K562 (cell line): ENCODE measurements around the gene KDM2B. TPM values are rescaled to one million over a fixed set of nuclear protein-coding genes. Genes with fewer than 3 reads are reported as not detected.

Experiments
- ATAC-seq: fragments of 200-7000 bp; cut with Tn5 transposase; 3 replicates; pipeline ENCODE4 v1.9.1; 2020; ENCODE audit warnings: moderate library complexity
- BruUV-seq: library from RNA; stranded (reverse); fragments of 400-500 nt; replicated peaks from 2 replicates; lab custom pipeline; 2021; lab: Mats Ljungman, UMichigan
- CTCF ChIA-PET: fragments of 300-600 bp; formaldehyde crosslinking; extraction: SDS; loops from one replicate; lab custom pipeline; 2021; ENCODE audit warnings: low intra/inter-chr PET ratio; lab: Yijun Ruan, JAX
- POLR2A ChIA-PET: fragments of 300-600, 350-650 bp; sonication (Branson Sonifier 250); formaldehyde crosslinking; extraction: SDS; loops from one replicate; lab custom pipeline; 2021; ENCODE audit warnings: antibody characterized with exemption, inconsistent platforms; lab: Yijun Ruan, JAX
- DNase-seq, 4 experiments: peaks; one replicate each; pipeline versions ENCODE4 v3.0.0 to v3.0.0-alpha.2; 2011 to 2018; ENCODE audit warnings: low spot score in 3 of 4, mixed read lengths in 3 of 4; ENCODE audit errors: extremely low read depth in 1 of 4
- FAIRE-seq: peaks from 2 replicates; lab custom pipeline; 2011; peaks lifted over from hg19 to GRCh38; lab: Jason Lieb, UNC
- H2AFZ ChIP-seq: 2 replicates; pipeline ENCODE4 v1.6.0; 2011; ENCODE audit warnings: low read depth, low read length, control low read depth, inconsistent platforms
- H3K27ac ChIP-seq: fragments of 200-600 bp; 3 replicates; pipeline ENCODE4 v1.8.0; 2011; ENCODE audit warnings: low read depth, mild to moderate bottlenecking, control low read depth, inconsistent platforms, low read length, moderate library complexity, mixed read lengths; ENCODE audit errors: extremely low read depth
- H3K27me3 ChIP-seq, 2 experiments: fragments of 300-600 bp in 1 of 2; 2 replicates in 1 of 2; 3 replicates in 1 of 2; pipeline versions ENCODE4 v1.6.0 to v1.8.0; 2011; ENCODE audit warnings: inconsistent platforms in 2 of 2, low read length in 2 of 2, mild to moderate bottlenecking in 1 of 2, mixed read lengths in 1 of 2, moderate library complexity in 1 of 2; ENCODE audit not compliant: control insufficient read depth in 2 of 2, insufficient read depth in 2 of 2
- H3K36me3 ChIP-seq: fragments of 300-600 bp; 3 replicates; pipeline ENCODE4 v1.8.0; 2011; ENCODE audit warnings: mild to moderate bottlenecking, low read length, inconsistent platforms; ENCODE audit not compliant: control insufficient read depth, insufficient read depth
- H3K4me1 ChIP-seq, 2 experiments: fragments of 200-600 bp in 1 of 2; replicated peaks in 1 of 2; 2 replicates in 1 of 2; 3 replicates in 1 of 2; pipeline versions ENCODE4 v1.5.1 to v1.8.0; 2011; ENCODE audit warnings: inconsistent platforms in 2 of 2, low read length in 2 of 2, mild to moderate bottlenecking in 1 of 2, mixed read lengths in 1 of 2, moderate library complexity in 1 of 2; ENCODE audit not compliant: control insufficient read depth in 2 of 2, insufficient read depth in 2 of 2
- H3K4me2 ChIP-seq: 2 replicates; pipeline ENCODE4 v1.6.1; 2011; ENCODE audit warnings: low read length, control low read depth, inconsistent platforms, mixed read lengths; ENCODE audit not compliant: insufficient read depth
- H3K4me3 ChIP-seq: fragments of 200-600 bp; sonication (generic), shearing (Covaris generic); 2 replicates; pipeline ENCODE4 v1.5.1; 2016; ENCODE audit warnings: control low read depth, inconsistent platforms
- H3K79me2 ChIP-seq: fragments of 200-600 bp; 3 replicates; pipeline ENCODE4 v1.8.0; 2011; ENCODE audit warnings: low read length, inconsistent platforms; ENCODE audit not compliant: control insufficient read depth, insufficient read depth
- H3K9ac ChIP-seq, 2 experiments: 2 replicates each; pipeline versions ENCODE4 v1.6.0 to v1.6.1; 2011; ENCODE audit warnings: low read depth in 2 of 2, low read length in 2 of 2, control low read depth in 1 of 2, inconsistent platforms in 1 of 2, mild to moderate bottlenecking in 1 of 2, mixed read lengths in 1 of 2; ENCODE audit not compliant: insufficient read depth in 1 of 2
- H3K9me1 ChIP-seq: one replicate; pipeline ENCODE4 v1.6.0; 2011; ENCODE audit warnings: inconsistent platforms, mild to moderate bottlenecking, low read length, moderate library complexity; ENCODE audit not compliant: control insufficient read depth, insufficient read depth
- H3K9me3 ChIP-seq: replicated peaks from 2 replicates; pipeline ENCODE4 v1.5.1; 2011; ENCODE audit warnings: low read depth, low read length, inconsistent platforms; ENCODE audit not compliant: control insufficient read depth, insufficient read depth
- H4K20me1 ChIP-seq: replicated peaks from 2 replicates; pipeline ENCODE4 v1.6.1; 2011; ENCODE audit warnings: low read length, inconsistent platforms, mixed read lengths; ENCODE audit not compliant: control insufficient read depth, insufficient read depth
- CBX1 ChIP-seq: sonication (generic); IDR thresholded peaks from 2 replicates; pipeline ENCODE4 v1.6.1; 2016; ENCODE audit warnings: antibody characterized with exemption, low read depth, mild to moderate bottlenecking
- KDM2B ChIP-seq: fragments of 250-450 bp; sonication (Bioruptor Pico); IDR thresholded peaks from 2 replicates; pipeline ENCODE4 v1.8.0; 2021; ENCODE audit warnings: mild to moderate bottlenecking, moderate library complexity
- KLF13 ChIP-seq: fragments of 450-650 bp; IDR thresholded peaks from 2 replicates; pipeline ENCODE4 v1.6.1; 2016; ENCODE audit warnings: missing genetic modification characterization, low read depth, mild to moderate bottlenecking, missing compliant biosample characterization, moderate library complexity, borderline replicate concordance
- NFYB ChIP-seq: IDR thresholded peaks from 2 replicates; pipeline ENCODE4 v1.6.1; 2011; ENCODE audit warnings: mild to moderate bottlenecking, moderate library complexity; ENCODE audit not compliant: insufficient read length; ENCODE audit errors: extremely low read depth
- NR2C2 ChIP-seq, 2 experiments: fragments of 200-800 bp in 1 of 2; sonication (Bioruptor generic) in 1 of 2; sonication (generic) in 1 of 2; formaldehyde crosslinking in 1 of 2; IDR thresholded peaks; 2 replicates each; pipeline versions ENCODE4 v1.6.1 to v1.8.0; 2016 to 2022; ENCODE audit warnings: mild to moderate bottlenecking in 1 of 2, missing compliant biosample characterization in 1 of 2, missing genetic modification characterization in 1 of 2, missing genetic modification reagents in 1 of 2
- OTX1 ChIP-seq: fragments of 450-650 bp; formaldehyde crosslinking; IDR thresholded peaks from 2 replicates; pipeline ENCODE4 v1.4.0; 2022; ENCODE audit warnings: mild to moderate bottlenecking
- PHF8 ChIP-seq: fragments of 200-600 bp; sonication (generic); IDR thresholded peaks from 2 replicates; pipeline ENCODE4 v1.6.1; 2012; ENCODE audit warnings: mixed run types, mild to moderate bottlenecking, inconsistent platforms, low read length, moderate library complexity, borderline replicate concordance
- RBM22 ChIP-seq: fragments of 200-400 bp; formaldehyde crosslinking; IDR thresholded peaks from 2 replicates; pipeline ENCODE4 v1.6.1; 2018; ENCODE audit warnings: low read length, low read depth; ENCODE audit not compliant: poor library complexity, severe bottlenecking
- ZNF175 ChIP-seq: fragments of 200-800 bp; sonication (Bioruptor generic); IDR thresholded peaks from 2 replicates; pipeline ENCODE4 v1.6.1; 2016; ENCODE audit warnings: low read depth, mild to moderate bottlenecking, missing genetic modification characterization, missing compliant biosample characterization
- ZNF583 ChIP-seq: fragments of 250-450 bp; sonication (Bioruptor Pico); IDR thresholded peaks from 2 replicates; pipeline ENCODE4 v1.4.0; 2020
- ZNF707 ChIP-seq: fragments of 250-450 bp; sonication (Bioruptor Pico); conservative IDR thresholded peaks from 2 replicates; pipeline ENCODE4 v1.8.0; 2022; ENCODE audit warnings: inconsistent platforms, mild to moderate bottlenecking, moderate library complexity
- WGBS: fragments of 100-300 bp; shearing (Covaris generic); methylation state at CpG from one replicate; pipeline ENCODE4 v1.1.6; 2016; ENCODE audit warnings: low coverage, mixed read lengths; ENCODE audit not compliant: insufficient coverage; ENCODE audit errors: missing lambda C conversion rate; 5-methylcytosine and 5-hydroxymethylcytosine counted together
- in situ Hi-C: fragments of 300-500 bp; cut with MboI; formaldehyde crosslinking; loops from 4 replicates; pipeline ENCODE4 v1.15.0; 2018; ENCODE audit warnings: inconsistent platforms, mixed read lengths
- intact Hi-C: fragments of 100-400 bp; cut with micrococcal nuclease; formaldehyde crosslinking; loops from 2 replicates; pipeline ENCODE4 v1.14.2; 2022
- polyA plus RNA-seq, 8 experiments: library from polyadenylated mRNA; depleted of rRNA in 4 of 8; stranded (reverse) in 5 of 8; unstranded in 3 of 8; fragments of >200 nt; fragmentation: Nextera tagmentation in 2 of 8; fragmentation: Illumina TruSeq in 1 of 8; extraction: Ambion mirVana in 2 of 8; extraction: Trizol in 1 of 8; gene quantifications; 2 replicates each; pipeline versions ENCODE4 v1.2.1 to v1.2.3, GENCODE V29; 2011 to 2014; ENCODE audit warnings: inconsistent platforms in 1 of 8, missing spikeins in 1 of 8
- total RNA-seq, 7 experiments: library from RNA; depleted of rRNA in 6 of 7; stranded (reverse); fragments of >200 nt in 6 of 7; fragmentation: Illumina TruSeq in 2 of 7; extraction: Trizol in 2 of 7; gene quantifications; 2 replicates each; pipeline versions ENCODE4 v1.2.1 to v1.2.3, GENCODE V29; 2011 to 2021; ENCODE audit warnings: low replicate concordance in 1 of 7
- TF ChIP-seq, protein P1 (sequence below): sonication (generic); formaldehyde crosslinking; IDR thresholded peaks from 2 replicates; pipeline ENCODE4 v1.8.0; 2023; ENCODE audit warnings: missing genetic modification reagents, mild to moderate bottlenecking, borderline replicate concordance
- TF ChIP-seq, protein P2 (sequence below): sonication (generic); formaldehyde crosslinking; IDR thresholded peaks from 2 replicates; pipeline ENCODE4 v1.8.0; 2023; ENCODE audit warnings: mild to moderate bottlenecking, missing genetic modification reagents
- TF ChIP-seq, protein P3 (sequence below): sonication (generic); formaldehyde crosslinking; IDR thresholded peaks from 2 replicates; pipeline ENCODE4 v1.8.1; 2023; ENCODE audit warnings: mild to moderate bottlenecking, missing genetic modification reagents, moderate library complexity

Gene KDM2B
- total and polyA plus RNA-seq, 9 of the 15 experiments (the other 6 are each of a cell fraction or from before 2014, with no cell fraction given) = 7.4 to 50.5 (median 22.5) TPM

DNA sequence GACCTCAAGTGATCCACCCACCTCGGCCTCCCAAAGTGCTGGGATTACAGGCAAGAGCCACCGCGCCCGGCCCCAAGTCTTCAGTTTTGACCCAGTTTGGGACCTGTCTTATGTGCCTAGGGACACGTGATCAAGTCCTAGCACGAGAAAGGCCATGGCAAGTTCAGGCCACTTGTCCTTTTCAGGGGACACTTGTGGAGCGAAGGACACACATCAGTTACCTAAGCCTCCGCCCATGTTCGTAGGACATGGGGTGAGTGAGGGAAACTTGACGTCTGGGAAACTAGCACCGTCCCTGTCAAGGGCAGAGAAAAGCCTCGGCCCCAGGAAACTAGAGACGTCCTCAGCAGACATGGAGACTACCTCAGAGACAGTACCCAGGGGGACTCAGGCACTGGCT, 60.7 kb downstream of the KDM2B start:
- ChIA-PET POLR2A (no interaction called here), CTCF (no interaction called here)
- no peaks in the 10 kb centered on the region for H3K79me2 ChIP-seq
- no peaks in the 10 kb centered on the region for H3K27me3 ChIP-seq
- DNase-seq (no peak), FAIRE-seq (no peak), ATAC-seq (no peak)
- no peak overlapping the region for H3K4me3 ChIP-seq
- H3K9me3 ChIP-seq = no peaks in the 10 kb centered on the region
- BruUV-seq = no TSS peak
- H4K20me1 ChIP-seq = peaks cover 4% of the 10 kb centered on the region; the same call in 1 of the 2 replicates
- no peaks in the 10 kb centered on the region for H3K9me1 ChIP-seq
- H2AFZ ChIP-seq = 0 out of 2 replicates have a peak overlapping the region, but pooled peaks have one; percentile 27
- intact Hi-C loops = no loop called here
- H3K4me1 ChIP-seq = peaks cover 0 to 35% of the 10 kb centered on the region in 2 experiments; a peak in 3 of 5 replicates
- peak overlapping the region in 1 of 2 experiments; percentile 80; a peak in 1 of 4 replicates for H3K9ac ChIP-seq
- H3K36me3 ChIP-seq = no peaks in the 10 kb centered on the region
- no peak overlapping the region; the same call in 2 of the 3 replicates for H3K27ac ChIP-seq
- H3K4me2 ChIP-seq = no peak overlapping the region
- in situ Hi-C loops = no loop called here
- WGBS = 69% methylated on average over 12 of the region's 13 CpGs
- TF ChIP-seq, protein P1, sequence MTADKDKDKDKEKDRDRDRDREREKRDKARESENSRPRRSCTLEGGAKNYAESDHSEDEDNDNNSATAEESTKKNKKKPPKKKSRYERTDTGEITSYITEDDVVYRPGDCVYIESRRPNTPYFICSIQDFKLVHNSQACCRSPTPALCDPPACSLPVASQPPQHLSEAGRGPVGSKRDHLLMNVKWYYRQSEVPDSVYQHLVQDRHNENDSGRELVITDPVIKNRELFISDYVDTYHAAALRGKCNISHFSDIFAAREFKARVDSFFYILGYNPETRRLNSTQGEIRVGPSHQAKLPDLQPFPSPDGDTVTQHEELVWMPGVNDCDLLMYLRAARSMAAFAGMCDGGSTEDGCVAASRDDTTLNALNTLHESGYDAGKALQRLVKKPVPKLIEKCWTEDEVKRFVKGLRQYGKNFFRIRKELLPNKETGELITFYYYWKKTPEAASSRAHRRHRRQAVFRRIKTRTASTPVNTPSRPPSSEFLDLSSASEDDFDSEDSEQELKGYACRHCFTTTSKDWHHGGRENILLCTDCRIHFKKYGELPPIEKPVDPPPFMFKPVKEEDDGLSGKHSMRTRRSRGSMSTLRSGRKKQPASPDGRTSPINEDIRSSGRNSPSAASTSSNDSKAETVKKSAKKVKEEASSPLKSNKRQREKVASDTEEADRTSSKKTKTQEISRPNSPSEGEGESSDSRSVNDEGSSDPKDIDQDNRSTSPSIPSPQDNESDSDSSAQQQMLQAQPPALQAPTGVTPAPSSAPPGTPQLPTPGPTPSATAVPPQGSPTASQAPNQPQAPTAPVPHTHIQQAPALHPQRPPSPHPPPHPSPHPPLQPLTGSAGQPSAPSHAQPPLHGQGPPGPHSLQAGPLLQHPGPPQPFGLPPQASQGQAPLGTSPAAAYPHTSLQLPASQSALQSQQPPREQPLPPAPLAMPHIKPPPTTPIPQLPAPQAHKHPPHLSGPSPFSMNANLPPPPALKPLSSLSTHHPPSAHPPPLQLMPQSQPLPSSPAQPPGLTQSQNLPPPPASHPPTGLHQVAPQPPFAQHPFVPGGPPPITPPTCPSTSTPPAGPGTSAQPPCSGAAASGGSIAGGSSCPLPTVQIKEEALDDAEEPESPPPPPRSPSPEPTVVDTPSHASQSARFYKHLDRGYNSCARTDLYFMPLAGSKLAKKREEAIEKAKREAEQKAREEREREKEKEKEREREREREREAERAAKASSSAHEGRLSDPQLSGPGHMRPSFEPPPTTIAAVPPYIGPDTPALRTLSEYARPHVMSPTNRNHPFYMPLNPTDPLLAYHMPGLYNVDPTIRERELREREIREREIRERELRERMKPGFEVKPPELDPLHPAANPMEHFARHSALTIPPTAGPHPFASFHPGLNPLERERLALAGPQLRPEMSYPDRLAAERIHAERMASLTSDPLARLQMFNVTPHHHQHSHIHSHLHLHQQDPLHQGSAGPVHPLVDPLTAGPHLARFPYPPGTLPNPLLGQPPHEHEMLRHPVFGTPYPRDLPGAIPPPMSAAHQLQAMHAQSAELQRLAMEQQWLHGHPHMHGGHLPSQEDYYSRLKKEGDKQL (CRISPR knock-in tag) = no peak
- TF ChIP-seq KLF13 (tag) (no peak), CBX1 (no peak), KDM2B (CRISPR knock-in tag) (no peak), NR2C2 (CRISPR knock-in tag; IDR thresholded peaks at IDR 0.05) (no peak), NR2C2 (tag; IDR thresholded peaks at IDR 0.05) (no peak), ZNF175 (CRISPR knock-in tag) (no peak), ZNF583 (CRISPR knock-in tag) (no peak), PHF8 (no peak), OTX1 (no peak), NFYB (no peak), RBM22 (no peak), ZNF707 (CRISPR knock-in tag) (no peak)
- TF ChIP-seq, protein P2, sequence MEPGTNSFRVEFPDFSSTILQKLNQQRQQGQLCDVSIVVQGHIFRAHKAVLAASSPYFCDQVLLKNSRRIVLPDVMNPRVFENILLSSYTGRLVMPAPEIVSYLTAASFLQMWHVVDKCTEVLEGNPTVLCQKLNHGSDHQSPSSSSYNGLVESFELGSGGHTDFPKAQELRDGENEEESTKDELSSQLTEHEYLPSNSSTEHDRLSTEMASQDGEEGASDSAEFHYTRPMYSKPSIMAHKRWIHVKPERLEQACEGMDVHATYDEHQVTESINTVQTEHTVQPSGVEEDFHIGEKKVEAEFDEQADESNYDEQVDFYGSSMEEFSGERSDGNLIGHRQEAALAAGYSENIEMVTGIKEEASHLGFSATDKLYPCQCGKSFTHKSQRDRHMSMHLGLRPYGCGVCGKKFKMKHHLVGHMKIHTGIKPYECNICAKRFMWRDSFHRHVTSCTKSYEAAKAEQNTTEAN (CRISPR knock-in tag) = no peak
- TF ChIP-seq, protein P3, sequence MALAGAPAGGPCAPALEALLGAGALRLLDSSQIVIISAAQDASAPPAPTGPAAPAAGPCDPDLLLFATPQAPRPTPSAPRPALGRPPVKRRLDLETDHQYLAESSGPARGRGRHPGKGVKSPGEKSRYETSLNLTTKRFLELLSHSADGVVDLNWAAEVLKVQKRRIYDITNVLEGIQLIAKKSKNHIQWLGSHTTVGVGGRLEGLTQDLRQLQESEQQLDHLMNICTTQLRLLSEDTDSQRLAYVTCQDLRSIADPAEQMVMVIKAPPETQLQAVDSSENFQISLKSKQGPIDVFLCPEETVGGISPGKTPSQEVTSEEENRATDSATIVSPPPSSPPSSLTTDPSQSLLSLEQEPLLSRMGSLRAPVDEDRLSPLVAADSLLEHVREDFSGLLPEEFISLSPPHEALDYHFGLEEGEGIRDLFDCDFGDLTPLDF (CRISPR knock-in tag) = no peak
